NCI-H1105 treated with DMSO at 0.1 percent for 48 hours (cell line): ENCODE results near the gene CACNA1D.

ENCODE experiments used
- DNase-seq: peaks from one replicate; lab custom pipeline; 2025; lab: John Stamatoyannopoulos, UW

Gene CACNA1D

DNA sequence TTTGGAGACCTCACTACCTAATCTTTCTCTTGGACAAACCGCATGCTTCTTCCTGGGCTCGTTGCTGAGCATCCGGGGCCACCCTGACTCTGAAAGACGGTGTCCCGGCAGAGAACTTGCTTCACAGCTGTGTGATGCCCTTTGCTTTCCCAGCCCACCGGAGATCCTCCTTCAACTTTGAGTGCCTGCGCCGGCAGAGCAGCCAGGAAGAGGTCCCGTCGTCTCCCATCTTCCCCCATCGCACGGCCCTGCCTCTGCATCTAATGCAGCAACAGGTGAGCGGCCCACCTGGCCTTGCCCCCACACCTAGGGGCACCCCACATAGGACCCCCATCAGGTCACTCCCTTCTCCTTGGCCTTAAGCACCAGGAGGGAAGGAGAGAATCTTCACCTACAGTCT is 314.1 kb downstream of the CACNA1D start:
- no peak for DNase-seq

DNA sequence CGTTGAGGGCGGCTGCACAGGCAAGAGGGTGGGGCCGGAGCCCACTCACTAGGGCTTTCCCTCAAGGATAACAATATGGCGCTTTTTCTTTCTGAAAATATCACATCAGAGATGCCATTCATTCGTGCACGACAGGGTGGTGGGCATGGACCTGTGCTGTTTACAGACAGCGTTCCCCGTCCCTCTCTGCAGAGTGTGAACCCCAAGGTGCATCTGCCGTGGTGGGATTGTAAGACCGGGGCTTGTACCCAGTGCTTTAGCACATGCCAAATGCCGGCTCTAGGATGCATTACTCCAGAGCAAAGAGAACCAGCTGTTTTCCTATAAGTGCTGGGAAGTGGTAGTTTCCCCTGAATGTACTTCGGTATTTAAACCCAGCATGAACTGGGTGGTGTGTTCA is 314.9 kb downstream of the CACNA1D start:
- no peak for DNase-seq

DNA sequence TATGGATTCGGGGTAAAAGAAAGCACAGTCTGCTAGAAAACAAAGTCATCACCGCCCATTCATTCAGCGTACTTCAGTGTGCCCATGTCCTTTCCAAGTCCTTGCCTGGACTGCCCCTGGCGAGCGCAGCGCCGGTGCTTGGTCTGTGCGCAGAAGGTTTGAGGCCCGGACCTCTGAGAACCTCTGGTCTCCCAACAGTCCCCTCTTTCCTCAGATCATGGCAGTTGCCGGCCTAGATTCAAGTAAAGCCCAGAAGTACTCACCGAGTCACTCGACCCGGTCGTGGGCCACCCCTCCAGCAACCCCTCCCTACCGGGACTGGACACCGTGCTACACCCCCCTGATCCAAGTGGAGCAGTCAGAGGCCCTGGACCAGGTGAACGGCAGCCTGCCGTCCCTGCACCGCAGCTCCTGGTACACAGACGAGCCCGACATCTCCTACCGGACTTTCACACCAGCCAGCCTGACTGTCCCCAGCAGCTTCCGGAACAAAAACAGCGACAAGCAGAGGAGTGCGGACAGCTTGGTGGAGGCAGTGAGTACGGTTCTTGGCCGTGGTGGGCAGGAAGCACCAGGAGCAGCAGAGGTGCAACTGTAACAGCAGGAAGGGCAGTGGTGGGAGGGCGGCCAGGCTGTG is 315.5 kb downstream of the CACNA1D start:
- no peak for DNase-seq

DNA sequence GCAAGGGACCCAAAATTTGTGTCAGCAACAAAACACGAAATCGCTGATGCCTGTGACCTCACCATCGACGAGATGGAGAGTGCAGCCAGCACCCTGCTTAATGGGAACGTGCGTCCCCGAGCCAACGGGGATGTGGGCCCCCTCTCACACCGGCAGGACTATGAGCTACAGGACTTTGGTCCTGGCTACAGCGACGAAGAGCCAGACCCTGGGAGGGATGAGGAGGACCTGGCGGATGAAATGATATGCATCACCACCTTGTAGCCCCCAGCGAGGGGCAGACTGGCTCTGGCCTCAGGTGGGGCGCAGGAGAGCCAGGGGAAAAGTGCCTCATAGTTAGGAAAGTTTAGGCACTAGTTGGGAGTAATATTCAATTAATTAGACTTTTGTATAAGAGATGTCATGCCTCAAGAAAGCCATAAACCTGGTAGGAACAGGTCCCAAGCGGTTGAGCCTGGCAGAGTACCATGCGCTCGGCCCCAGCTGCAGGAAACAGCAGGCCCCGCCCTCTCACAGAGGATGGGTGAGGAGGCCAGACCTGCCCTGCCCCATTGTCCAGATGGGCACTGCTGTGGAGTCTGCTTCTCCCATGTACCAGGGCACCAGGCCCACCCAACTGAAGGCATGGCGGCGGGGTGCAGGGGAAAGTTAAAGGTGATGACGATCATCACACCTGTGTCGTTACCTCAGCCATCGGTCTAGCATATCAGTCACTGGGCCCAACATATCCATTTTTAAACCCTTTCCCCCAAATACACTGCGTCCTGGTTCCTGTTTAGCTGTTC is 316.9 kb downstream of the CACNA1D start:
- DNase-seq: no peak

DNA sequence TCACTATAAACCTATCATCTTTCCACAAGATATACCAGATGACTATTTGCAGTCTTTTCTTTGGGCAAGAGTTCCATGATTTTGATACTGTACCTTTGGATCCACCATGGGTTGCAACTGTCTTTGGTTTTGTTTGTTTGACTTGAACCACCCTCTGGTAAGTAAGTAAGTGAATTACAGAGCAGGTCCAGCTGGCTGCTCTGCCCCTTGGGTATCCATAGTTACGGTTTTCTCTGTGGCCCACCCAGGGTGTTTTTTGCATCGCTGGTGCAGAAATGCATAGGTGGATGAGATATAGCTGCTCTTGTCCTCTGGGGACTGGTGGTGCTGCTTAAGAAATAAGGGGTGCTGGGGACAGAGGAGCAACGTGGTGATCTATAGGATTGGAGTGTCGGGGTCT is 318.0 kb downstream of the CACNA1D start:
- no peak for DNase-seq

DNA sequence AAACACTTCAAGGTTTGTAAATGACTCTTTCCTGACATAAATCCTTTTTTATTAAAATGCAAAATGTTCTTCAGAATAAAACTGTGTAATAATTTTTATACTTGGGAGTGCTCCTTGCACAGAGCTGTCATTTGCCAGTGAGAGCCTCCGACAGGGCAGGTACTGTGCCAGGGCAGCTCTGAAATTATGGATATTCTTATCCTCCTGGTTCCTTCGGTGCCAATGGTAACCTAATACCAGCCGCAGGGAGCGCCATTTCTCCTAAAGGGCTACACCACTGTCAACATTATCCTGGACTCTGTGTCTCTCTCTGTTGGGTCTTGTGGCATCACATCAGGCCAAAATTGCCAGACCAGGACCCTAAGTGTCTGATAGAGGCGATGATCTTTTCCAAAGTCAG is 318.8 kb downstream of the CACNA1D start:
- no peak for DNase-seq

DNA sequence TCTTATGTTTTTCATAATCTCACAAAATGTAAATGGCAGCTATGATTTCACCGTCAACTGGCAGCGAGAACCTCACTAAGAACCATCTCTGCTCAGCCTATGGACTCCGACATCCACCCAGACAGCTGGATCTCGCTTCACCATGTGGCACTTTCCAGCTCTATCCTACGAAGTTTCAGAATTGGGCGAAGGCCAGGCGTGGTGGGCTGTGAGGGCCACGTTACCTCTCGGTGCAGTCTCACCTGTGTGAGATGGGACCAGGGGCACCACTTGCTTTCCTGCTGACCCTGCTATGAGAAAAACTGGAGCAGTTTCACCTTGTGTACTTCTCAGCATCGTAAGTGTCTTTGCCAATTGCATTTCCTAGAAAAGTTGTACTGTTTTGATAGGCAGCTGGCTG is 319.5 kb downstream of the CACNA1D start:
- no peak for DNase-seq

DNA sequence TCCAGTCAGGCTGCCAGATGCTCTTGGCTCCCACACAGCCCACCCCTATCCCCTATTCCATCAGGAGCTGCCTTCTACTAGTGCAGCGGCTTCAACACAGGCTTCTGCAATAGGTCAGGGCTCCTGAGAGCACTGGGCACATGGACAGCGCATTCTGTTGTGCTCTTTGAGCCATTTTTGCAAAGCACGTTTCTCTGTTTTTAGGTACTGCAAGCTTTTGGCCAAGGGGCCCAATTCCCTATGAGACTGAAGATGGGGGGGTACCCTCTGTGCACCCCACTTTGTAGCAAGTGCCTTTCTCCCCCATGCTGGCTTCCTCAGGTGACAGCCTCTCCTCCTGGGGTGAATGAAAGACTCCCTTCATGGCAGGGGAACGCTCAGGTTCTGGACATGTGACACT is 320.7 kb downstream of the CACNA1D start:
- DNase-seq: no peak

DNA sequence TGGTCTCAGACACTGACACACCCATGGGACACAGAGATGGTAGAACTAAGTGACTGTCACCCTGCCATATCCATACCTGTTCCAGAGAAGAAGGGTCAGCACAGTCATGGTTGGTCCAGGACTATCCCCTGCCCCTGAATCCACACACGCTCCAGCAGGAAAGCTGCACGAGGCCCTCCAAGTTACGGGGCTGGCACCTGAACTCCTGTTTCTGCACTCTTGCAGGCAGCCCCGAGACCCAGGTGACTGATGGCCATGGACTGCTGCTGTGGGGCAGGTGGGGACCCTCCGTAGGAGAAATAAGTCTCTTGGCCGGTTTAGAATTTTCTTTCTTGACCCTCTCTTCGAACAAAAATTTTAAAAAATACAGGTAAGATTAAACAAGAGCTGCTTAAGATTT is 321.2 kb downstream of the CACNA1D start:
- no peak for DNase-seq

DNA sequence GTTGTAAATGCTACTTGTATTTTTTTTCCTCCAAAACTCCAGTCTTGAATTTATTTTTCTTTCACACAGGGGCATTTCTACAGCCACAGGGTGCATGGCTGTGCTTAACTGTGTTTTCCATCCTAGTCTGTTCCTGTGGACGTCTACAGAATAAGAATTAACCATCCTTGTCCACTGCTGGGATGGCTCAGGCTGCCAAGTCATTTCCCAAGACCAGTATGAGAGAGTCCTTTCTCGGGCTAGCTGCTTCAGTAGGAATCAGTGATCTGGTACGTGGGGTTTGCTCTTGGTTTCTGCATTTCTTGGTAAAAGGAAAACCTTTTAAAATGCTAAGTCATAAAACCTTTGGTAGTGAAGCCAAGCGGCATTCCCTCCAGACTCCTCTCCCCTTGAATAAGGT is 322.0 kb downstream of the CACNA1D start:
- no peak for DNase-seq

DNA sequence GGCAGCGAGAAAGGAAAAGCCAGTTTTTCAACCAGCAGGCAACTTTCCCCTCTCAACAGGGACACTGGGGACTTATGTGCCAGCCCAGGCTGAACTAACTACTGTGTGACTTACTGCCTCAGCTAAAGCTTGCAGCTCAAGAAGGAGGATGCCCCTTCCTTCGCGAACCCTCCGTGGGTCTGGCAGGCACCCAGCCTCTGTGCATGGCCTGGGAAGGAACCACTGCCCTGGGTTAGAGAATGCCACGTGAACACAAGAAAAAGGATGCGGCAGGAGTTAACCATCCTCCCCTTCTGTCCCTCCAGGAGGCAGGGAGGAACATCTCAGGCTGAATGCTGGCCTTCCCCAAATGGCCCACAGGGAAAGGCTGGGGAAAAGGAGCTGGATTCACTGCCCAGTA is 322.8 kb downstream of the CACNA1D start:
- no peak for DNase-seq

DNA sequence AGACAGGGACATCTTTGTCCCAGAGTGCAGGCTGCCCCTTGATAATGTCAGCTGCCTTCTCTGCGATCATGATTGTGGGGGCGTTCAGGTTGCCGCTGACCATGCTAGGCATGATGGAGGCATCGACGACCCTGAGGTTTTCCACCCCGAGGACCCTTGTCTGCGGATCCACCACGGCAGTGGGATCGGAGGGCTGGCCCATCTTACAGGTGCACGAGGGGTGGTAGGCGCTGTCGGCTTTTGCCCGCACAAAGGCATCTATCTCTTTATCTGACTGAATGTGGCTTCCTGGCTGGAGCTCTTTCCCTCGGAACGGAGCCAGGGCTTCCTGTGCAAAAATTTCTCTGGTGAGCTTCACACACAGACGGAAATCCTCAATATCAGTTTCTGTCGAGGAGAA is 323.4 kb downstream of the CACNA1D start:
- no peak for DNase-seq

DNA sequence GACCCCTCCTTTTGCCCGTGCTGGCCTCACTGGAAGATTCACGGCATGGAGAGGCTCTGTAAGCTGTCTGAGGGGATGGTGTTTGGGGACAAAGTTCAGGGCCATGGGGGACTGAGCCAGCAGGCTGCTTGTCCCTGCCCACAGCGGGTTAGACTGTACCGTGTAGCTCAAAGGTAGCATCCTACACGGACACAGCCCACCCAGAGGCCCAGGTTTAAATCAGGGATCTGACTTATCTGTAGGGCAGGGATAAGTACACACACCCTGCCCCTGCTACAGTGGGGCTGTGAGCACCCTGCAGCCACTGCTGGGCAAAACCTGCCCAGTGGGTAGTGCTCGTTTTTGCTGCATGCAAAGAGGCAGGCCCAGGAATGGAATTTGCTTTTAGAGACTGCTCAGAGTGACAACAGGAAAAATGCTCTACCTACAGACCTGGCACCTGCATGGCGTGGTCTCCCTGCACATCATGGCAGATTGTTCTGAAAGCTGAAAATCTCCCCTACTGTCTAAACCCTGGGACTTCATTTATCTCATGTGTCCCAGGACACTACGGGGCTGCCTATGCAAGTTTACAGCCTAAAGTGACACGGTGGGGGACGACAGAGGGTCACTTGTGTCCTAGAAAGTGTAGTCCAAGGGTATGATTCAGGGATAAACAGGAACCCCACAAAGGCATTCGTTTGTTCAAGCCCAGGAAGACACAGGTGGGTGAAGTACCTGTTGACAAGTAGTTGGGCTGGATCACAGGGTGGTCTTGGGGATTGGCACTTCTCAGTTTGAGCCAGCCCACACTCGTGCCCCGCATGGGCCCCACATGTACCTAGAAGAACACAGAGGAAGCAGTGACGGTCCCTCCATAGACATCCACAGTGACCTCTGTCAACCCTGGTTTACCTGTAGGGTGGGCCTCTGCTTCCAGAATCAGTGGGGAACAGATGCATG is 324.1 kb downstream of the CACNA1D start:
- no peak for DNase-seq

DNA sequence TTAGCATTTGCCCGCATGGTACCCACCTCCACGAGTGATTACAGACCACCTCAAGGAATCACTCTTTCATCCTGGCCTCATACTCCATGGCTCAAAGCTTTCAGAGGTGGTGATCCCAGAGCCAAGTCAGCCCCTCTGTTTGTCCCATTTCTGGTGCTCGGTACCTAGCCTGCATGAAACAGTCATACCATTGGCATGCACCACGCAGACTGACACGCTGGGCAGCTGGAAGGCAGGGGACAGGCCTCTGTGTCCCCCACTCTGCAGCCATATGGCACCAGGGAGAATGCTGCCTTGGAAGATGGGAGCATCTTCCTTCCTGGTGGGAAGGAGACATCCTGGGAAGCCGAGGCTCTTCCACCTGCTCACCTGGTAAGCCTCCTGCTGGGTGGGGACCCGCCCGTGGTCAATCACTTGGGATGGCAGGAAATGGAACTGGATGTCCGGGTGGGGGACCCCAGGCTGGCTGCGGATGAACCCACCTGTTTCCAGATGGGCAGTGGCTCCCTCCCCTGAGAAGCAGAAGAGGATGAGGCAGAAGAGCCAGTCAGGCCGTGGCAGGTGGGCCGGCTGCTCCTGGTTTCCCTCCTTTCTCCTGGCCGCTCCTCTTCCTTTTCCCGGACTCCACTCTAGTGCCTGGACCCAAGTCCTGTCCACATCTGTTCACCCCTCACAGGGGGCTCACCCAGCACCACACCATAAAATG is 324.9 kb downstream of the CACNA1D start:
- DNase-seq: no peak

DNA sequence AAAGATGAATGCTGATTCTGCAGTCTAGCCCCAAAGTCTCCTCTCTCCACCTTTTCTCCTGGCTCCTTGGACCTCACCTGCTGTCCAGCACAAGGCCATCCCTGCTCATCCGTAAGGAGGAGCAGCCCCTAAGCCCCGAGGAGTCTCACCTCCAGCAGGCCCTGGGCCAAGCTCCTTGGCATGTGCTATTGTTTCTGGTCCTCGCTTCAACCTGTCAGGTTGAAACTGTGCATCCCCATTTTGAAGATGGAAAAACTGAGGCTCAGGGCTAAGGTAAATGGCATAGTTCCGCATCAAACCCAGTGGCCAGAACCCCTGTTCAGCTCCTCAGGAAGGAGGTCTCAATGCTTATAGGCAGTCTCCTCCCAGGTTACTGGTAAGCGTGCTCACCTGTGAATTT is 325.7 kb downstream of the CACNA1D start:
- DNase-seq: no peak

DNA sequence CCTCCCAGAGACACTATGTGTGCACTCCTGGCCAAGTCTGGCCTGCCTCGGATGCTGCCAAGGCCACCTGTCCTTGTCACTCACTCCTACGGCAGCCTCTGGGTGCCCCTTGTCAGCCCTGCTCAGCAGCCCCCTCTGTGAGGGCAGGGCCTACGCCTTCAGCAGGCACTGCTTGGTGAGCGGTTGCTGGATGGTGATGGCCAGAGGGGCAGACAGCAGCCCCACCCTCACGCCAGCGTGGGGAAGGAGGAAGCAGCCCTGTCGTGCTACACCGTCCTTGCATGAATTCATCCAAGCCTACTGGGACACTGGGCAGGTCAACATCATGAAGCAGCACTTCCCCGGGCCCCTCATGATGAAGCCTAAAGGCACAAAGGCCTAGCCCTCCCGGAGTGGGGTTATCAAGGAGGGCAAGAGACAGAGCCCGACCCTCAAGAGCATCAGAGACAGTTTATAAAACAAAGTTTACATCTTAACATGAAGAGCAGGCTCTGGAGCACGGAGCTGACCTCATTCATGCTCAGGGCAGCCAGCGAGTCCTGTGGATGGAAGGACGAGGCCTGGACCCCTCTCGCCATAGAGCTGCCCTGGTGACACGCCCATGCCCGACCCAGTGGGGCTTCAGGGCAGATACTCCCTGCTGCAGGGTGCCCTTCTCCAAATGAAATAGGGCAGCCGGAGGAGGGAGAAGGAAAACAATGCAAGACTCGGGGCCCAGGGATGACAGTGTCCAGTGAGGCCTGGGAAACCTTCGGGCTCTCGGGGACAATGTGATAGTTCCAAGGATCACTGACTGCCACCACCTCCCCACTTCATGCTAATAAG is 326.6 kb downstream of the CACNA1D start:
- no peak for DNase-seq

DNA sequence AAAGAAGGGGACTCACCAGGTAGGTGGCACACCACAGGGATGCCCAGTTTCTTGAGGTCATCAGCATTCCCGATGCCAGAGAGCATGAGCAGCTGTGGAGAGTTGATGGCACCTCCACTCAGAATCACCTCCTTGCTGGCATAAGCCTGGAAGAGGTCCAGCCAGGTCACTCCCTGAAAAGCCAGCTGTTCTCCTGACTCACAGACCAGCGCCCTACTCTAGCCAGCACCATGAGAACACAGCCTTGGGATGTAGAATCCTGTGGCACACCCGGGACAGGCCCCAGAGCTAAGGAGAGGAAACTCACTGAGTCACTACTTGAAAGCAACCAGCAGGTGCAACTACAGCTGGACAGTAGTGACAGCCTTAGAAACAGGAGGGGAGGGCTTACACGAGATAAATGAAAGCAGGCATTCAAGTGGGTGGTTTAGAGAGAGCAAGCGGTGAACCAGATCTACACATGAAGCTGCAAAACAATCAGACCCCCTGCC is 327.3 kb downstream of the CACNA1D start:
- DNase-seq: no peak

DNA sequence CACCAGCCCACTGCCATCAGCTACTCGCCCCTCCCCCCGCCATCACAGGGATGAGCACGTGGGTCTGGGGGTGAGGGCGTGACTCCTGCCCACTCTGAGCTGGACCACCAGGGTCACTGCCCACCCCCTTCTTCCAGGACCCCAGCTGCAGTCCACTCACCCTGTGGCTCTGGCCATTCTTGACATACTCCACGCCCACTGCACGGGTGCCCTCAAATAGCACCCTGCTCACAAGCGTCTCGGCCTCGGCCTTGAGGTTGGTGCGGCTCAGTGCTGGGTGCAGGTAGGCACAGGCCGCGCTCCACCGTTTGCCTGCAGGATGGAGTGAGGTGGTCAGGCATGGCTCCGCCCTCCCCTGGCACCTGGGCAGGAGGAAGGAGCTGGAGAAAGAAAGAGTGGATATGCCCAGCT is 327.9 kb downstream of the CACNA1D start:
- no peak for DNase-seq

DNA sequence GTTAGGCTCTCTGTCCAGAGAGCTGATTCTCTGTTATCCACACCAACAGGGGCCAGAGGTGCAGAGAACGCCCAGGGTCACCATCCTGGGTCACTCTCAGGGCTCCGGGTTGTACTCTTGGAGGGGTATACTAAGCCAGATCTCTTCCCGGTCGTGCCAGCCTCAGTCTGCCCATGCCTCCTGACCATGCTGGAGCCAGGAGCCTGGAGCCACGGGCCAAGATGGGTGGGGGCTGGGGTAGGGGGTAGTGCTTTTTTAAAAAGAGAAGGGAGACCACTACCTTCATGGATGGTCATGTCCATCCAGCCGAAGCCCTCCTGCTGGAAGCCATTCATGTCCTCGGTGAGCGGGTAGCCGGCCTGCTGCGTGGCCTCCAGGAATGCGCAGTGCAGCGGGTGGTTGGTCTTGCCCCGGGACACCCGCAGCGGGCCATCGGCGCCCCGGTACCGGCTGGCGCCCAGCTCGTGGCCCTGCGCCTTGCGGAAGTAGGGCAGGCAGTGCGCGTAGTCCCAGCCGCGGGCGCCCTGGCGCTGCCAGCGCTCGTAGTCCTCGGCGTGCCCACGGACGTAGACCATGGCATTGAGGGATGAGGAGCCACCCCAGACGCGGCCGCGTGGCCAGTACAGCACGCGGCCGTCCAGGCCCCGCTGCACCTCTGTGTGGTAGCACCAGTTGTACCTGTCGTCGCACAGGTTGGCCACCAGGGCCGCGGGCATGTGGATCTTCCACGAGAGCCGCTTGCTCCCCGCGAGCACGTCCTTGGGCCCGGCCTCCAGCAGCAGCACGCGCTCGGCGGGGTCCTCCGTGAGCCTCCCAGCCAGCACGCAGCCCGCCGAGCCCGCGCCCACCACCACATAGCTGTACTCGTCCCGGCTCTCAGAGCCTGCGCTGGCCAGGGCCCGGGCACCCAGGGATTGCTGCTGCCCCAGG is 328.9 kb downstream of the CACNA1D start:
- no peak for DNase-seq
